GM19193 (cell line): ENCODE measurements around the gene CTNNA3.

Source experiments
- POLR2A ChIP-seq: IDR thresholded peaks from 4 replicates; pipeline ENCODE4 v1.6.1; 2011; ENCODE audit not compliant: insufficient read depth, insufficient read length; ENCODE audit errors: extremely low read depth

Gene CTNNA3

GRCh38 chr10:66038623-66039022, 1657.4 kb downstream of the CTNNA3 start:
- TF ChIP-seq POLR2A: no peak

GRCh38 chr10:66026321-66026720, 1669.7 kb downstream of the CTNNA3 start:
- TF ChIP-seq POLR2A: no peak

GRCh38 chr10:66025186-66025585, 1670.8 kb downstream of the CTNNA3 start:
- no peak for TF ChIP-seq POLR2A

GRCh38 chr10:66021423-66021822, 1674.6 kb downstream of the CTNNA3 start:
- no peak for TF ChIP-seq POLR2A

GRCh38 chr10:66008221-66008620, 1687.8 kb downstream of the CTNNA3 start:
- TF ChIP-seq POLR2A: no peak

- no peak for TF ChIP-seq POLR2A
Observed at GRCh38 chr10:66006411-66006810, 1689.6 kb downstream of the CTNNA3 start.

- TF ChIP-seq POLR2A: no peak
Observed at GRCh38 chr10:65993451-65993850, 1702.5 kb downstream of the CTNNA3 start.

- TF ChIP-seq POLR2A: no peak
Observed at GRCh38 chr10:65968871-65969270, 1727.1 kb downstream of the CTNNA3 start.

GRCh38 chr10:65968437-65968836, 1727.6 kb downstream of the CTNNA3 start:
- no peak for TF ChIP-seq POLR2A

- TF ChIP-seq POLR2A: no peak
Observed at GRCh38 chr10:65964205-65964604, 1731.8 kb downstream of the CTNNA3 start.

- no peak for TF ChIP-seq POLR2A
Observed at GRCh38 chr10:65952086-65952485, 1743.9 kb downstream of the CTNNA3 start.

GRCh38 chr10:65950075-65950474, 1745.9 kb downstream of the CTNNA3 start:
- TF ChIP-seq POLR2A: no peak

- TF ChIP-seq POLR2A: no peak
Observed at GRCh38 chr10:65949526-65949925, 1746.5 kb downstream of the CTNNA3 start.

- TF ChIP-seq POLR2A: no peak
Observed at GRCh38 chr10:65945061-65945460, 1750.9 kb downstream of the CTNNA3 start.

GRCh38 chr10:65943451-65943850, 1752.5 kb downstream of the CTNNA3 start:
- no peak for TF ChIP-seq POLR2A

GRCh38 chr10:65940816-65941662, 1755.0 kb downstream of the CTNNA3 start:
- TF ChIP-seq POLR2A: no peak

- no peak for TF ChIP-seq POLR2A
Observed at GRCh38 chr10:65940105-65940504, 1755.9 kb downstream of the CTNNA3 start.

GRCh38 chr10:65931291-65932070, 1764.5 kb downstream of the CTNNA3 start:
- TF ChIP-seq POLR2A: no peak
